Prostate gland (tissue), 2 donors: ENCODE measurements around the gene NTM. TPM values are rescaled to one million over a fixed set of nuclear protein-coding genes. Genes with fewer than 3 reads are reported as not detected.

Source experiments
- DNase-seq: peaks from one replicate; pipeline ENCODE4 v3.0.0-alpha.2; 2019; ENCODE audit warnings: low spot score
- H3K27ac ChIP-seq, 2 donors: fragments of 200-600 bp; sonication (generic); 2 replicates each; pipeline ENCODE4 v1.5.1; 2017 to 2019
- H3K27me3 ChIP-seq: fragments of 200-600 bp; sonication (generic); replicated peaks from 2 replicates; pipeline ENCODE4 v1.5.1; 2019; ENCODE audit not compliant: insufficient read depth
- H3K36me3 ChIP-seq, 2 donors: fragments of 200-600 bp; sonication (generic); 1 replicate in 1 of 2; 2 replicates in 1 of 2; pipeline versions ENCODE4 v1.5.1 to v1.8.1; 2017 to 2019
- H3K4me1 ChIP-seq: fragments of 200-600 bp; sonication (generic); replicated peaks from 2 replicates; pipeline ENCODE4 v1.5.1; 2019
- H3K4me3 ChIP-seq, 2 donors: fragments of 200-600 bp; sonication (generic); 2 replicates each; pipeline ENCODE4 v1.5.1; 2017 to 2019
- H3K9me3 ChIP-seq: fragments of 200-600 bp; sonication (generic); 2 replicates; pipeline ENCODE4 v1.5.1; 2017
- POLR2A ChIP-seq: fragments of 450-650 bp; IDR thresholded peaks from one replicate; pipeline ENCODE4 v1.6.1; 2016; ENCODE audit warnings: antibody characterized with exemption, mild to moderate bottlenecking
- POLR2AphosphoS5 ChIP-seq: sonication (generic); formaldehyde crosslinking; IDR thresholded peaks from one replicate; pipeline ENCODE4 v1.6.1; 2017; ENCODE audit warnings: antibody characterized with exemption
- WGBS: methylation state at CpG from one replicate; pipeline ENCODE4 v1.1.5; 2018; 5-methylcytosine and 5-hydroxymethylcytosine counted together
- intact Hi-C: fragments of 100-400 bp; cut with DNase I; formaldehyde crosslinking; loops from one replicate; pipeline ENCODE4 v1.14.2; 2022
- total RNA-seq, 2 donors: library from RNA; depleted of rRNA; stranded (reverse); fragments of >200 nt; gene quantifications; one replicate each; pipeline ENCODE4 v1.1.0, GENCODE V29; 2016
- TF ChIP-seq, protein P1 (sequence below), 4 experiments: fragments of 200-600 bp in 2 of 4; fragments of 450-650 bp in 2 of 4; sonication (generic) in 2 of 4; IDR thresholded peaks; 1 replicate in 3 of 4; 2 replicates in 1 of 4; pipeline ENCODE4 v1.5.1; 2016 to 2019; ENCODE audit warnings: antibody characterized with exemption in 4 of 4, mild to moderate bottlenecking in 2 of 4, moderate library complexity in 2 of 4

The NTM gene
- total RNA-seq, 2 donors from 2014 or later = 7.4 TPM; not detected in 1

DNA sequence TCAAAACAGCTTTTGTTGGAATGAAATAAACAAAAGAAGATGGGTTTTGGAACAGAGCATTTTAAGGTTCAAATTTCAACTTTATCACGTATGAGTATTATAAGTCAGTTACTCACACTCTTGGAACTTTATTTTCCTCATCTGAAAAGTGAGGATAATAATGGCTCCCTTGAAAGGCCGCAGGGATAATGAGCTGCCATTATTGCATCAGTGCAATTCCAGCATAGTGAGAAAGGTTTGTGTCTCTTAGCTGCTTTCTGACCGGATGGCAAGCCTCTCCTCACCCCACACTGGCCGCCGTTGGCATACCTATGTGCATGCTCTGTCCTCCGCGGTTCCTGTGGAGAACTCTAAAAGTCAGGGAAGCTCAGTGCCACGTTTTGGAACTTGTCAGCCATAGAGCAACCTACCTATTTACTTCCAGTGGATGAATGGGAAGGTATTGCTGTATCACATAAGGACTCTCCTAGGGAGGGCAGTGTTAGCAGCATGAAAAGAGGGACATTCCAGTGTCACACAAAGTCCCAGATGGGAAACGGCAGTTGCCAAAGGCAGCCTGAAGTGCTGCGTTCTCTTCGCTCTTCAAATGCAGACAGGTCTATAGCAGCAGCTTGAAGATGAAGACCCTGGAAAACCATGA, 368.9 kb downstream of the NTM start:
- Histone ChIP-seq H3K4me3 (no peak overlapping the region), H3K27me3 (peaks cover 6% of the 10 kb centered on the region), H3K36me3 (no peaks in the 10 kb centered on the region), H3K27ac (no peak overlapping the region), H3K4me1 (no peaks in the 10 kb centered on the region), H3K9me3 (no peaks in the 10 kb centered on the region)
- no peak for DNase-seq
- intact Hi-C loops = no loop called here
- TF ChIP-seq POLR2AphosphoS5 (no peak), POLR2A (no peak)
- TF ChIP-seq, protein P1, sequence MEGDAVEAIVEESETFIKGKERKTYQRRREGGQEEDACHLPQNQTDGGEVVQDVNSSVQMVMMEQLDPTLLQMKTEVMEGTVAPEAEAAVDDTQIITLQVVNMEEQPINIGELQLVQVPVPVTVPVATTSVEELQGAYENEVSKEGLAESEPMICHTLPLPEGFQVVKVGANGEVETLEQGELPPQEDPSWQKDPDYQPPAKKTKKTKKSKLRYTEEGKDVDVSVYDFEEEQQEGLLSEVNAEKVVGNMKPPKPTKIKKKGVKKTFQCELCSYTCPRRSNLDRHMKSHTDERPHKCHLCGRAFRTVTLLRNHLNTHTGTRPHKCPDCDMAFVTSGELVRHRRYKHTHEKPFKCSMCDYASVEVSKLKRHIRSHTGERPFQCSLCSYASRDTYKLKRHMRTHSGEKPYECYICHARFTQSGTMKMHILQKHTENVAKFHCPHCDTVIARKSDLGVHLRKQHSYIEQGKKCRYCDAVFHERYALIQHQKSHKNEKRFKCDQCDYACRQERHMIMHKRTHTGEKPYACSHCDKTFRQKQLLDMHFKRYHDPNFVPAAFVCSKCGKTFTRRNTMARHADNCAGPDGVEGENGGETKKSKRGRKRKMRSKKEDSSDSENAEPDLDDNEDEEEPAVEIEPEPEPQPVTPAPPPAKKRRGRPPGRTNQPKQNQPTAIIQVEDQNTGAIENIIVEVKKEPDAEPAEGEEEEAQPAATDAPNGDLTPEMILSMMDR (IDR thresholded peaks at IDR 0.05) = no peak
- 65% methylated on average over 11 of the region's 11 CpGs for WGBS

DNA sequence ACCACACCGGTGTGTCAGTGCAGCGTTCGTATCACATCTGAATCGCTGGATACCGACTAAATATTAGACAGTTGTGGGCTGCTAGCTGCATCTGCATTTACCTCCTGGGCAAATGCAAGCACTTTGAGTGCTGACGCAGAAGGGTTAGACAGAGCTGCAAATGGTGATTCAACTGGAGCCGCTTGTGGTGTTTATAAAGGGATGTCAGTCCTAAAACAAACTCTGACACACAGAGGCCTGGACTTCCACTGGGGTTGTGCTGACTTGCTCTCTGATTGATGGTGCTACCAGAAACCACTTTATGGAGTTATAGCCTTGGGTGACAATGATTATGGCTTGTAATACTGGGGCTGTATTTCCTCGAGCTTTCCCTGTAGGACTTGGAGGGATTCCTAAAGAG, 374.4 kb downstream of the NTM start:
- DNase-seq = no peak
- Histone ChIP-seq H3K36me3 (no peaks in the 10 kb centered on the region), H3K4me1 (no peaks in the 10 kb centered on the region), H3K27ac (no peak overlapping the region), H3K9me3 (no peaks in the 10 kb centered on the region), H3K4me3 (no peak overlapping the region), H3K27me3 (peaks cover 2% of the 10 kb centered on the region)
- WGBS = 74% methylated on average over 8 of the region's 8 CpGs
- intact Hi-C loops = loop anchor here (5.0 kb wide), 1 partner anchor 282 kb away; no protein-coding TSS in a partner anchor
- TF ChIP-seq, protein P1 (IDR thresholded peaks at IDR 0.05) = no peak
- TF ChIP-seq POLR2A (no peak), POLR2AphosphoS5 (no peak)

DNA sequence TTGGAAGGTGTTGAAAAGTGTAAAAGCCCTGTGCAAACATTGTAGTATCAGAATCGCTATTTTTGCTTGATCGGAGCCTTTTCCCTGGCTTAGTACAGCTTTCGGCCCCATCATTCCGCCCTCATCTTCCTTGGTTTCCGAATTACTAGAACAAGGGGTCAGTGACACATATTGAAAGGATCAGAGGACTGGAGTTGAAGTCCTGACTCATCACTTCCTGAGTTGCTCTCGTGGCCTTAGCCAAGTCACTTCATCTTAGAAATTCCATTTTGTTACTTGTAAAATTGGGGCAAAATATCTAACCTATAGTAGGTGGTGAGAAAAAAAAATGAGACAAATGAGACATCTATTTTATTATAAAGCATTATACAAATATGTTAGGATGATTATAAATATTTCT, 375.0 kb downstream of the NTM start:
- Histone ChIP-seq H3K27ac (no peak overlapping the region), H3K9me3 (no peaks in the 10 kb centered on the region), H3K27me3 (peaks cover 2% of the 10 kb centered on the region), H3K4me1 (no peaks in the 10 kb centered on the region), H3K36me3 (no peaks in the 10 kb centered on the region), H3K4me3 (no peak overlapping the region)
- TF ChIP-seq POLR2AphosphoS5 (no peak), POLR2A (no peak)
- TF ChIP-seq, protein P1 (IDR thresholded peaks at IDR 0.05) = no peak
- 73% methylated on average over 6 of the region's 6 CpGs for WGBS
- DNase-seq = no peak
- intact Hi-C loops = loop anchor here (5.0 kb wide), 1 partner anchor 282 kb away; no protein-coding TSS in a partner anchor

DNA sequence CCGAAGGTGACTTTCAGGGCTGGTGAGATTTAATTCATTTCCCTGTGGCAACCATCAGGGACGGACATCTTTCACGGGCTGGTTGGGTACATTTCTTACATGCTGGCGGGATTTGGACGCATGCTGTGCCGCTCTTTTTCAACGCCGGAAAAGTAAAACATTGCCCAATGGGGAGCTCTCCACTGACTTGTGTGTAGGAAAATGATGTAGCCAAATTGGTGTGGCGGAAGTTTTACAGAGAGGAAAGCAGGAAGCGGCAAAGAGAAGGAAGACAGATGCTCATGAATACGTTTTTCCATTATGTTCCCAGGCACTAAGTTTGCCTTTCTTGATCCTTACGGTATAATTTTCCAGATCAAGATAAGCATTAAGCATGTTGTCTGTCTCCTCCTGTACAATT, 375.8 kb downstream of the NTM start:
- H3K27ac ChIP-seq = no peak overlapping the region
- DNase-seq = no peak
- H3K36me3 ChIP-seq = no peaks in the 10 kb centered on the region
- no peak overlapping the region for H3K4me3 ChIP-seq
- H3K27me3 ChIP-seq = peaks cover 2% of the 10 kb centered on the region
- H3K4me1 ChIP-seq = no peaks in the 10 kb centered on the region
- H3K9me3 ChIP-seq = no peaks in the 10 kb centered on the region
- WGBS = 83% methylated on average over 12 of the region's 12 CpGs
- TF ChIP-seq, protein P1 (IDR thresholded peaks at IDR 0.05) = no peak
- no peak for TF ChIP-seq POLR2A
- TF ChIP-seq POLR2AphosphoS5 = no peak
- intact Hi-C loops = loop anchor here (5.0 kb wide), 1 partner anchor 281 kb away; no protein-coding TSS in a partner anchor
